ENCODE results near the gene ADGRV1.
"Not testable (repeated sequence)": the region's sequence is repeated elsewhere in the genome, so short reads cannot be mapped to it uniquely, and the experiment has no call there.

DNA sequence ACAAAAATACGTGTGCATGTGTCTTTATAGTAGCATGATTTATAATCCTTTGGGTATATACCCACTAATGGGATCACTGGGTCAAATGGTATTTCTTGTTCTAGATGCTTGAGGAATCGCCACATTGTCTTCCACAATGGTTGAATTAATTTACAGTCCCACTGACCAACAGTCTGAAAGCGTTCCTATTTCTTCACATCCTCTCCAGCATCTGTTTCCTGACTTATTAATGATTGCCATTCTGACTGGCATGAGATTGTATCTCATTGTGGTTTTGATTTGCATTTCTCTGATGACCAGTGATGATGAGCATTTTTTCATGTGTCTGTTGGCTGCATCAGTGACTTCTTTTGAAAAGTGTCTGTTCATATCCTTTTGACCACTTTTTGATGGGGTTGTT is 18.0 kb downstream of the ADGRV1 start:
- TF ChIP-seq, protein P1, sequence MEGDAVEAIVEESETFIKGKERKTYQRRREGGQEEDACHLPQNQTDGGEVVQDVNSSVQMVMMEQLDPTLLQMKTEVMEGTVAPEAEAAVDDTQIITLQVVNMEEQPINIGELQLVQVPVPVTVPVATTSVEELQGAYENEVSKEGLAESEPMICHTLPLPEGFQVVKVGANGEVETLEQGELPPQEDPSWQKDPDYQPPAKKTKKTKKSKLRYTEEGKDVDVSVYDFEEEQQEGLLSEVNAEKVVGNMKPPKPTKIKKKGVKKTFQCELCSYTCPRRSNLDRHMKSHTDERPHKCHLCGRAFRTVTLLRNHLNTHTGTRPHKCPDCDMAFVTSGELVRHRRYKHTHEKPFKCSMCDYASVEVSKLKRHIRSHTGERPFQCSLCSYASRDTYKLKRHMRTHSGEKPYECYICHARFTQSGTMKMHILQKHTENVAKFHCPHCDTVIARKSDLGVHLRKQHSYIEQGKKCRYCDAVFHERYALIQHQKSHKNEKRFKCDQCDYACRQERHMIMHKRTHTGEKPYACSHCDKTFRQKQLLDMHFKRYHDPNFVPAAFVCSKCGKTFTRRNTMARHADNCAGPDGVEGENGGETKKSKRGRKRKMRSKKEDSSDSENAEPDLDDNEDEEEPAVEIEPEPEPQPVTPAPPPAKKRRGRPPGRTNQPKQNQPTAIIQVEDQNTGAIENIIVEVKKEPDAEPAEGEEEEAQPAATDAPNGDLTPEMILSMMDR (IDR thresholded peaks at IDR 0.05; ENCODE audit: low read depth, low read length, poor library complexity, severe bottlenecking) = not testable (repeated sequence)
- TF ChIP-seq EZH2phosphoT487 (IDR thresholded peaks at IDR 0.05; ENCODE audit: borderline replicate concordance, low read length) = not testable (repeated sequence)

All from DOHH2 (cell line).